ENCODE results near the gene MERTK. TPM values are rescaled to one million over a fixed set of nuclear protein-coding genes. Genes with fewer than 3 reads are reported as not detected.
A peak's percentile ranks its signal among the peaks of the same experiment; 100 is the strongest.
"Not testable (repeated sequence)": the region's sequence is repeated elsewhere in the genome, so short reads cannot be mapped to it uniquely, and the experiment has no call there.

MERTK gene
- total RNA-seq, 1 donor from 2014 or later: 27.1 TPM

DNA sequence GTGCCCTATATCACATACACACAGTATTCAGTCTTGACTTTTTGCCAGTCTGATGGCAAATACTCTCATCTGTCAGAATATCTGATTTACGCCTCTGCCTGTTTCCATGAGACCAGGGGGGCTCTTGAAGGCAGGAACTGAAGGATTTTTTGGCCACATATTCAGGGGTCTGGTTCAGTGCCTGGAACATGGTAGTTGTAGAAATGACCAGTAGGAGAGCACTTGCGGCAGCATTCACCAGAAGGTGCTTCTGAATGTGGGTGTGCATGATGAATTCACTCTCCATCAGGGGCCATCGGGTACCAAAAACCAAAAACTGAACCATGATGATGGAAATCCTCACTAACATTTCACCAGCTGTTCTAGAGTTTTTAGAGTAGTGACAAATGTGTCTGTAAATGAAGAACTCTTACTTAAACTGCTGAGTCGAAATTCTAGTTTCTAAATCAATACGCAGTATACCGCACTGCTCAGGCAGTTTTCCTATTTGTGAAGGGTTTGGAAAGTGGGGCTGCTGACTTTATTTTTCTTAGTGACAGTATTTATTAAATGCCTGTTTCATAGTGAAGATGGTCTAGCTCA, 54.6 kb downstream of the MERTK start:
- no peak overlapping the region for H3K4me3 Mint-ChIP-seq
- TF ChIP-seq, protein P1, sequence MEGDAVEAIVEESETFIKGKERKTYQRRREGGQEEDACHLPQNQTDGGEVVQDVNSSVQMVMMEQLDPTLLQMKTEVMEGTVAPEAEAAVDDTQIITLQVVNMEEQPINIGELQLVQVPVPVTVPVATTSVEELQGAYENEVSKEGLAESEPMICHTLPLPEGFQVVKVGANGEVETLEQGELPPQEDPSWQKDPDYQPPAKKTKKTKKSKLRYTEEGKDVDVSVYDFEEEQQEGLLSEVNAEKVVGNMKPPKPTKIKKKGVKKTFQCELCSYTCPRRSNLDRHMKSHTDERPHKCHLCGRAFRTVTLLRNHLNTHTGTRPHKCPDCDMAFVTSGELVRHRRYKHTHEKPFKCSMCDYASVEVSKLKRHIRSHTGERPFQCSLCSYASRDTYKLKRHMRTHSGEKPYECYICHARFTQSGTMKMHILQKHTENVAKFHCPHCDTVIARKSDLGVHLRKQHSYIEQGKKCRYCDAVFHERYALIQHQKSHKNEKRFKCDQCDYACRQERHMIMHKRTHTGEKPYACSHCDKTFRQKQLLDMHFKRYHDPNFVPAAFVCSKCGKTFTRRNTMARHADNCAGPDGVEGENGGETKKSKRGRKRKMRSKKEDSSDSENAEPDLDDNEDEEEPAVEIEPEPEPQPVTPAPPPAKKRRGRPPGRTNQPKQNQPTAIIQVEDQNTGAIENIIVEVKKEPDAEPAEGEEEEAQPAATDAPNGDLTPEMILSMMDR (IDR thresholded peaks at IDR 0.05; ENCODE audit: unreplicated experiment): no peak
- DNase-seq (ENCODE audit: low spot score in 2 of 2, unreplicated experiment in 2 of 2): no peak
- no peak overlapping the region for H3K27ac Mint-ChIP-seq
- peaks cover 30% of the 10 kb centered on the region for H3K36me3 Mint-ChIP-seq
- H3K27me3 Mint-ChIP-seq (ENCODE audit: low read depth): no peaks in the 10 kb centered on the region
- no peaks in the 10 kb centered on the region for H3K9me3 Mint-ChIP-seq
- H3K4me1 Mint-ChIP-seq: peaks cover 3% of the 10 kb centered on the region

DNA sequence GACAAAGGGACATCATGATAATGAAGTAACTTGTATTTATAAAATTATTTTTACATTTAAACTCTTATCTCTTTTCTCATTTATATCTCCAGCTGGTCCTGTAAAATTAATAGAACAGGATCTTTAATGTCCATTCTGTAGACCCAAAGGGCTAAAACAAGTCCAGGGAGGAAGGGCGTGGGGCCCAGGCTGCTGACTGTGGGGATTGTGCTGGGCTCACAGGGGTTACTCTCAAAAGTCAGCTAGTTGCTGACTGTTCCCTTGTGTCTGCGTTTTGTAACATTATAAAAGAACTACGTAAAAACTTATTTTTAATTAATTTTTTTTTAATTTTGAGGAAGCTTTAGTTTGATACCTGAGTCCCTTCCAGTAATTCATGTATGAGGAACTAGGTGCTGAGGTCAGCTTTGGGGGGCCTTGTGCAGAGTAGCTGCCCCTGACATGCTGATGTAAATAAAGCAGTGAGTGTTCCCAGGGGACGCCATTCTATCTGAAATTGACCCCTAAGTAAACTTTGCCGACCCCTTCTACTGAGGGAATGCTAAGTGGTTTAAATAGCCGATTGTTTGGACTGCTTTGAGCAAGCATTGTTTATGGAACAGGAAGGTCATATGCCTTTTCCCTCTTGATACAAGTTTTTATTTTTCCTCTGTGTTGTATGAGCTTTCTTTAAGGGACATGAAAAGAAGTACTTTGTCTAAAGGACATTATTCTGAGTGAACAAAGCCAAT, 56.4 kb downstream of the MERTK start:
- peaks cover 3% of the 10 kb centered on the region for H3K4me1 Mint-ChIP-seq
- peaks cover 13% of the 10 kb centered on the region for H3K36me3 Mint-ChIP-seq
- TF ChIP-seq, protein P1 (IDR thresholded peaks at IDR 0.05; ENCODE audit: unreplicated experiment): no peak
- H3K9me3 Mint-ChIP-seq: no peaks in the 10 kb centered on the region
- H3K27ac Mint-ChIP-seq: no peak overlapping the region
- no peak overlapping the region for H3K4me3 Mint-ChIP-seq
- DNase-seq (ENCODE audit: low spot score in 2 of 2, unreplicated experiment in 2 of 2): no peak
- no peaks in the 10 kb centered on the region for H3K27me3 Mint-ChIP-seq (ENCODE audit: low read depth)

DNA sequence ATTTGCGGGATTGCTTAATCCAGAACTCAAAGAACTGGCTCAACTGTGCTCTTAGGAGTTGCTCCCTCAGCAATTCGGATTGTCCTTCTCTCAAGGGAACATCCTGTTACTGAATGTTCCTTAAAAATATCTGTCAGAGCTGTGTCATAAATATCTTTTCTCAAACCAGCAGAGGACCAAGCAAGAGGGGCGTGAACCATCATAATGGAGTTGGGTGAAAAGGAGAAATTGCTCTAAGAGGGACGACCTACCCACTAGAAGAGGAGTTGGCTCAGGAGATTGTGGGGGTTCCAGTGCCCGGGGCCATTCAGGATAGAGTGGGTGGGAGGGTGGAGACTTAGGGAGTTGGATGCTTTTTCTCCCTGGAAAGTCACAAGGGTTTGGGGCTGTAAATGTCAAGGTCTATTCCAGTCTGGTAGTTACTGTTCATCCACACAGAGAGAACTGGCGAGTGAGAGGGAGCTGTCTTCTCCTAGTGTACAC, 59.5 kb downstream of the MERTK start:
- Mint-ChIP-seq H3K4me1 (peaks cover 6% of the 10 kb centered on the region), H3K27ac (no peak overlapping the region), H3K4me3 (no peak overlapping the region), H3K27me3 (ENCODE audit: low read depth) (no peaks in the 10 kb centered on the region), H3K9me3 (no peaks in the 10 kb centered on the region), H3K36me3 (peaks cover 16% of the 10 kb centered on the region)
- no peak for DNase-seq (ENCODE audit: low spot score in 2 of 2, unreplicated experiment in 2 of 2)
- TF ChIP-seq, protein P1 (IDR thresholded peaks at IDR 0.05; ENCODE audit: unreplicated experiment): no peak

DNA sequence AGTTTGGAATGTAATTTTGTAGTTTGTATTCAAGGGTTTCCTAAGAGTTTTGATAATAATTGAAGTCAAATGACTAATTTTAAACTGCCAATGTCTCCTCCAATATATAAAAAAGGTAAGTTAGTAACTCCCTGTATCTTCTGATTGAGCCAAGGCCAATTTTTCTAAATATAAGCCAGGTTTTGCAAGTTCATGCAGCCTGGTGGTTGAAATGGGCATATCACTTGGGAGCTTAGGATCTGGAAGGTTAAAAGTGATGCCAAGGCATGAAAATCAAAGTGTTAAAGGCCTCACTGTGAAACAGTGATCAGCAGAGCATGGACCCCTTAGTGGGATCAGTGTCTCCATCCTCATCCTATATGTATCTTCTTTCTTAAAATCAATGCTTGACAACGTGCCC, 60.5 kb downstream of the MERTK start:
- no peaks in the 10 kb centered on the region for H3K27me3 Mint-ChIP-seq (ENCODE audit: low read depth)
- H3K27ac Mint-ChIP-seq: no peak overlapping the region
- H3K36me3 Mint-ChIP-seq: peaks cover 11% of the 10 kb centered on the region
- peaks cover 6% of the 10 kb centered on the region for H3K4me1 Mint-ChIP-seq
- no peak for DNase-seq (ENCODE audit: low spot score in 2 of 2, unreplicated experiment in 2 of 2)
- H3K9me3 Mint-ChIP-seq: no peaks in the 10 kb centered on the region
- TF ChIP-seq, protein P1 (IDR thresholded peaks at IDR 0.05; ENCODE audit: unreplicated experiment): peak; percentile 49
- H3K4me3 Mint-ChIP-seq: no peak overlapping the region

DNA sequence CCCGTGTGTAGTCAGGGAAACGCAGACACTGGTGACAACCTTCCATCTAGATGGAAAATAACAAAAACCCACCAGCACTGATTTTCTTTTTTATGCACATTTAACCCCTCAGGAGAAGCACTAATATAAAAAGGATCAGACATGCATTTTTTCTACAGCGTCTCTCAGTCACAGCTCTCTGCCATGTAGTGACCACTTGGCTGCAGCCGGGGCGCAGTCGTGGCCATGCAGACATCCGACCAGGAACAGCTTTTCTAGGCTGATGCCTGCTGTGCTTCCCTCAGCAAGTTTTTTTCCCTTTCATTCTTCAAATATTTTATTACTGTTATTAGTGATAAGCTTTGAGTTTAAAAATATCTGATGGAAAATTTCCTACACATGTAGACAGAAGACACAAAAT, 63.3 kb downstream of the MERTK start:
- DNase-seq (ENCODE audit: low spot score in 2 of 2, unreplicated experiment in 2 of 2): no peak
- no peaks in the 10 kb centered on the region for H3K27me3 Mint-ChIP-seq (ENCODE audit: low read depth)
- TF ChIP-seq, protein P1 (IDR thresholded peaks at IDR 0.05; ENCODE audit: unreplicated experiment): no peak
- H3K36me3 Mint-ChIP-seq: peaks cover 10% of the 10 kb centered on the region
- no peak overlapping the region for H3K4me3 Mint-ChIP-seq
- H3K27ac Mint-ChIP-seq: no peak overlapping the region
- H3K9me3 Mint-ChIP-seq: no peaks in the 10 kb centered on the region
- peaks cover 3% of the 10 kb centered on the region for H3K4me1 Mint-ChIP-seq

DNA sequence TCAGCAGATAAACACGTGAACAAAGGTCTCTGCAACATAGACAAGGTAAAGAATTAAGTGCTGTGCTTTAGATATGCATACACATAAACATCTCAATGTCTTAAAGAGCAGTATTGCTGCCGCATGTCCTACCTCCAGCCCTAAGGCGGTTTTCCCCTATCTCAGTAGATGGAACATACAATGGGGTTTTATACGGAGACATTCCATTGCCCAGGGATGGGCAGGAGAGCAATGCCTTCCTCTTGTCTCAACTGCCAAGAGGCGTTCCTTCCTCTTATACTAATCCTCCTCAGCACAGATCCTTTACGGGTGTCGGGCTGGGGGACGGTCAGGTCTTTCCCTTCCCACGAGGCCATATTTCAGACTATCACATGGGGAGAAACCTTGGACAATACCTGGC, 64.7 kb downstream of the MERTK start:
- H3K4me1 Mint-ChIP-seq; H3K27ac Mint-ChIP-seq; H3K27me3 Mint-ChIP-seq (ENCODE audit: low read depth); H3K4me3 Mint-ChIP-seq; DNase-seq (ENCODE audit: low spot score in 2 of 2, unreplicated experiment in 2 of 2); H3K9me3 Mint-ChIP-seq: not testable (repeated sequence)
- peaks cover 13% of the 10 kb centered on the region for H3K36me3 Mint-ChIP-seq

DNA sequence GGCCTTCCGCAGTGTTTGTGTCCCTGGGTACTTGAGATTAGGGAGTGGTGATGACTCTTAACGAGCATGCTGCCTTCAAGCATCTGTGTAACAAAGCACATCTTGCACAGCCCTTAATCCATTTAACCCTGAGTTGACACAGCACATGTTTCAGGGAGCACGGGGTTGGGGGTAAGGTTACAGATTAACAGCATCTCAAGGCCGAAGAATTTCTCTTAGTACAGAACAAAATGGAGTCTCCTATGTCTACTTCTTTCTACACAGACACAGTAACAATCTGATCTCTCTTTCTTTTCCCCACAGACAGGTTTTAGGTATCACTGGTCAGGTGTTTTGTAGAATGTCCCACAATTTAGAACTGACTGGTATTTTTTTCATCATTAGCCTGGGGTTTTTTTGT, 65.1 kb downstream of the MERTK start:
- not testable (repeated sequence) for H3K27ac Mint-ChIP-seq; H3K4me3 Mint-ChIP-seq; DNase-seq (ENCODE audit: low spot score in 2 of 2, unreplicated experiment in 2 of 2); H3K9me3 Mint-ChIP-seq; H3K4me1 Mint-ChIP-seq; H3K27me3 Mint-ChIP-seq (ENCODE audit: low read depth)
- peaks cover 15% of the 10 kb centered on the region for H3K36me3 Mint-ChIP-seq
